DOHH2 (cell line): ENCODE data around the gene PLEKHG2.

ENCODE experiments used
- H3F3A ChIP-seq: fragments of 200-600 bp; sonication (generic), shearing (Covaris generic); 2 replicates; pipeline ENCODE4 v1.6.0; 2016; ENCODE audit warnings: antibody characterized with exemption, mild to moderate bottlenecking; ENCODE audit not compliant: control insufficient read depth, insufficient read depth
- H3K27ac ChIP-seq: fragments of 200-600 bp; sonication (generic); 2 replicates; pipeline ENCODE4 v1.5.1; 2014; ENCODE audit warnings: low read depth, mild to moderate bottlenecking, low read length, moderate library complexity
- H3K27me3 ChIP-seq: fragments of 200-600 bp; sonication (generic); 2 replicates; pipeline ENCODE4 v1.6.1; 2014; ENCODE audit warnings: mild to moderate bottlenecking, low read length, mixed read lengths; ENCODE audit not compliant: control insufficient read depth
- H3K36me3 ChIP-seq: fragments of 200-600 bp; sonication (generic); 2 replicates; pipeline ENCODE4 v1.6.1; 2014; ENCODE audit warnings: mild to moderate bottlenecking, low read length, moderate library complexity, mixed read lengths; ENCODE audit not compliant: control insufficient read depth
- H3K4me1 ChIP-seq: fragments of 200-600 bp; sonication (generic); 2 replicates; pipeline ENCODE4 v1.6.1; 2014; ENCODE audit warnings: mild to moderate bottlenecking, low read length, mixed read lengths; ENCODE audit not compliant: control insufficient read depth
- H3K4me2 ChIP-seq: fragments of 200-600 bp; sonication (generic); 2 replicates; pipeline ENCODE4 v1.6.0; 2014; ENCODE audit warnings: mild to moderate bottlenecking, low read length, moderate library complexity
- H3K4me3 ChIP-seq: fragments of 200-600 bp; sonication (generic); 2 replicates; pipeline ENCODE4 v1.5.1; 2014; ENCODE audit warnings: mild to moderate bottlenecking, low read length, mixed read lengths
- H3K79me2 ChIP-seq: fragments of 200-600 bp; sonication (generic); 2 replicates; pipeline ENCODE4 v1.6.1; 2014; ENCODE audit warnings: mild to moderate bottlenecking, low read length, mixed read lengths; ENCODE audit not compliant: control insufficient read depth
- H3K9me2 ChIP-seq: fragments of 200-600 bp; sonication (generic); replicated peaks from 2 replicates; pipeline ENCODE4 v1.6.1; 2014; ENCODE audit warnings: mild to moderate bottlenecking, low read length, mixed read lengths; ENCODE audit not compliant: control insufficient read depth
- H3K9me3 ChIP-seq: fragments of 200-600 bp; sonication (generic); 2 replicates; pipeline ENCODE4 v1.6.1; 2014; ENCODE audit warnings: antibody characterized with exemption, low read length, mixed read lengths; ENCODE audit not compliant: control insufficient read depth, insufficient read depth
- H4K20me1 ChIP-seq: fragments of 200-600 bp; sonication (generic); 2 replicates; pipeline ENCODE4 v1.6.0; 2014; ENCODE audit warnings: low read depth, mild to moderate bottlenecking, antibody characterized with exemption, low read length, moderate library complexity; ENCODE audit not compliant: control insufficient read depth, insufficient read depth
- EZH2phosphoT487 ChIP-seq: fragments of 200-600 bp; sonication (generic); IDR thresholded peaks from 2 replicates; pipeline ENCODE4 v1.6.1; 2017; ENCODE audit warnings: borderline replicate concordance, mild to moderate bottlenecking, antibody characterized with exemption, low read length, moderate library complexity, mixed read lengths
- TF ChIP-seq, protein P1 (sequence below): fragments of 200-600 bp; sonication (generic); IDR thresholded peaks from one replicate; pipeline ENCODE4 v1.5.1; 2014; ENCODE audit warnings: antibody characterized with exemption, mild to moderate bottlenecking, low read depth, low read length; ENCODE audit not compliant: poor library complexity, severe bottlenecking

The PLEKHG2 gene

GRCh38 chr19:39469567-39469966 lies 57.1 kb downstream of the PLEKHG2 start:
- Histone ChIP-seq H3K27me3 (no peaks in the 10 kb centered on the region), H3K4me3 (no peak overlapping the region), H3K79me2 (no peaks in the 10 kb centered on the region; the same call in 1 of the 2 replicates), H3K4me1 (no peaks in the 10 kb centered on the region), H3K27ac (no peak overlapping the region), H3F3A (no peaks in the 10 kb centered on the region), H3K9me3 (no peaks in the 10 kb centered on the region), H4K20me1 (no peaks in the 10 kb centered on the region), H3K9me2 (no peaks in the 10 kb centered on the region), H3K4me2 (no peak overlapping the region), H3K36me3 (peaks cover 93% of the 10 kb centered on the region)
- TF ChIP-seq EZH2phosphoT487: no peak
- TF ChIP-seq, protein P1, sequence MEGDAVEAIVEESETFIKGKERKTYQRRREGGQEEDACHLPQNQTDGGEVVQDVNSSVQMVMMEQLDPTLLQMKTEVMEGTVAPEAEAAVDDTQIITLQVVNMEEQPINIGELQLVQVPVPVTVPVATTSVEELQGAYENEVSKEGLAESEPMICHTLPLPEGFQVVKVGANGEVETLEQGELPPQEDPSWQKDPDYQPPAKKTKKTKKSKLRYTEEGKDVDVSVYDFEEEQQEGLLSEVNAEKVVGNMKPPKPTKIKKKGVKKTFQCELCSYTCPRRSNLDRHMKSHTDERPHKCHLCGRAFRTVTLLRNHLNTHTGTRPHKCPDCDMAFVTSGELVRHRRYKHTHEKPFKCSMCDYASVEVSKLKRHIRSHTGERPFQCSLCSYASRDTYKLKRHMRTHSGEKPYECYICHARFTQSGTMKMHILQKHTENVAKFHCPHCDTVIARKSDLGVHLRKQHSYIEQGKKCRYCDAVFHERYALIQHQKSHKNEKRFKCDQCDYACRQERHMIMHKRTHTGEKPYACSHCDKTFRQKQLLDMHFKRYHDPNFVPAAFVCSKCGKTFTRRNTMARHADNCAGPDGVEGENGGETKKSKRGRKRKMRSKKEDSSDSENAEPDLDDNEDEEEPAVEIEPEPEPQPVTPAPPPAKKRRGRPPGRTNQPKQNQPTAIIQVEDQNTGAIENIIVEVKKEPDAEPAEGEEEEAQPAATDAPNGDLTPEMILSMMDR: no peak

GRCh38 chr19:39470724-39471339 lies 58.4 kb downstream of the PLEKHG2 start:
- Histone ChIP-seq H3K4me1 (no peaks in the 10 kb centered on the region), H3K9me2 (no peaks in the 10 kb centered on the region), H3K4me3 (no peak overlapping the region), H3F3A (no peaks in the 10 kb centered on the region), H3K9me3 (no peaks in the 10 kb centered on the region), H4K20me1 (no peaks in the 10 kb centered on the region), H3K27me3 (no peaks in the 10 kb centered on the region), H3K36me3 (peaks cover 91% of the 10 kb centered on the region), H3K27ac (no peak overlapping the region), H3K4me2 (no peak overlapping the region), H3K79me2 (no peaks in the 10 kb centered on the region)
- TF ChIP-seq EZH2phosphoT487: no peak
- TF ChIP-seq, protein P1: no peak

GRCh38 chr19:39471756-39472536 lies 59.5 kb downstream of the PLEKHG2 start:
- H3K4me2 ChIP-seq: no peak overlapping the region
- no peaks in the 10 kb centered on the region for H3K79me2 ChIP-seq
- TF ChIP-seq, protein P1: no peak
- no peak for TF ChIP-seq EZH2phosphoT487
- H3K9me2 ChIP-seq: no peaks in the 10 kb centered on the region
- H3K27ac ChIP-seq: no peak overlapping the region
- peaks cover 91% of the 10 kb centered on the region for H3K36me3 ChIP-seq
- no peaks in the 10 kb centered on the region for H3K9me3 ChIP-seq
- H3K4me3 ChIP-seq: no peak overlapping the region
- H4K20me1 ChIP-seq: no peaks in the 10 kb centered on the region
- H3K27me3 ChIP-seq: no peaks in the 10 kb centered on the region
- H3K4me1 ChIP-seq: no peaks in the 10 kb centered on the region
- H3F3A ChIP-seq: no peaks in the 10 kb centered on the region
